GM21529 (cell line): ENCODE results near the gene ENTPD2.
"Not testable (repeated sequence)": the region's sequence is repeated elsewhere in the genome, so short reads cannot be mapped to it uniquely, and the experiment has no call there.

Source experiments
- ATAC-seq: cut with Tn5 transposase; IDR thresholded peaks from one replicate; pipeline ENCODE4 v1.9.1; 2021; ENCODE audit not compliant: unreplicated experiment

The ENTPD2 gene

DNA sequence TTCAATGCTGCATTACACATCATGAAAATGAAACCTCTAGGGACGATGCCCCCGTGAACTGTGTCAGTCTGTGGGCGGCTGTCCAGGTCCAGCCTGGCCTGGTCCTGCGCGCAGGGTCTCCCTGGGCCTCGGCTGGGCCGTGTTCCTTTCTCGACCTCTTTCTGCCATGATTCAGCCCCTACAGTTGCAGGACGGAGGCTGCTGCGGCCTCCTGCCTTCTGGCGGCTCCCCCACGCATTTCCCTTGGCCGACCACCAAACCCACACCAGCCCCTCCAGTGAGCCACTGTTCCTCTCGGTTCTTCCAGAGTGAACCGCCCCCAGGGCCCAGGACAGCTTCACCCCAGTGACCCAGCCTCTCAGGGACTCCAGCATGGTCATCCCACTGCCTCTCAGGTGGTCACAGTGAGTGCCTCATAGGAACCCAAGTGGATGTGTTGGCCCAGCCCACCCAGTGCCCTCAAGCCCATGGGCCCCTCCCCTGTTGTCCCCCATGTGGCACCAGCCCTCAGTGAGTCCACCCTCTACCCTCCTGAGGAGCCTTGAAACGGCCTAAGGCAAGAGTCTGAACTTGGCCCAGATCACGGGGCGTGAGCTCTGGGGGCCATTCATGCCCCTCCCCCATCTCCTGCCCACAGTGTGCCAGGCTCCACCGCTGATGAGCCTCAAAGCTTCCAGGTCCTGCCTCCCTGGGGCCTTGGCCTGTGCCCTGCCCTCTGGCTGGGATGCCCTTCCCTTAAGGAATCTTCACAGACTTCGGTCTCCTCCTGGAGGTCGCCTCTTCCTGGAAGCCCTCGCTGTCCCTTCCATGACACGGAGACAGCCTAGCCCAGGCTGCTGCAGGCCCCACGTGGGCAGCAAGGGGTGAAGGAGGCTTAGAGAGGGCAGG, 47.5 kb downstream of the ENTPD2 start:
- ATAC-seq: no peak

DNA sequence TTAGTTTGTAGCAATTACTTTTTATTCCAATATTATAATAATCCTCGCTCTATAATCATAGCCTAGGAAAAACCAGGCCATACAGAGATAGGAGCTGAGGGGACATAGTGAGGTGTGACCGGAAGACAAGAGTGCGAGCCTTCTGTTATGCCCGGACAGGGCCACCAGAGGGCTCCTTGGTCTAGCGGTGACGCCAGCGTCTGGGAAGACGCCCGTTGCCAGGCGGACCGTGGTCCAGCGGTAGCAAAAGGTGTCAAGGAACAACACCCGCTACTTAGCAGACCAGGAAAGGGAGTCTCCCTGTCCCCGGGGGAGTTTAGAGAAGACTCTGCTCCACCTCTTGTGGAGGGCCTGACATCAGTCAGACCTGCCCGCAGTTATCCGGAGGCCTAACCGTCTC, 49.6 kb downstream of the ENTPD2 start:
- not testable (repeated sequence) for ATAC-seq

DNA sequence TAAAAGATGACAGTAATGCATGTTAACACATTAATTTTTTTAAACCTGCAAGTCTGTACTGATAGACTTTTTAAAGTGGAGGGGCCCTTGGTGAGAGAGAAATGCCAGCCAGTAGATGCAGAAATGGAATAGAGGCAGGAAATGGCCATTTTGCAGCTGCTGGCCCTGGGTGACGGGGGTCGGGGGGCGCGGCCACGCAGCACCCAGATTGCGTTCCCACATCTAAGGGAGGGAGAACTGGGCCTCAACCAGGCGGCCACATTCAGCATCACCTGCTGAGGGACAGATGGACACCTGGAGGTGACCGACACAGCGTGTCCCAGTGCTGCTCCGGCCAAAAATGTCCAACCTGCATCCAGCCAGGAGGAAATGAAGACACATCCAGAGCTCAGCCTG, 51.2 kb downstream of the ENTPD2 start:
- no peak for ATAC-seq

DNA sequence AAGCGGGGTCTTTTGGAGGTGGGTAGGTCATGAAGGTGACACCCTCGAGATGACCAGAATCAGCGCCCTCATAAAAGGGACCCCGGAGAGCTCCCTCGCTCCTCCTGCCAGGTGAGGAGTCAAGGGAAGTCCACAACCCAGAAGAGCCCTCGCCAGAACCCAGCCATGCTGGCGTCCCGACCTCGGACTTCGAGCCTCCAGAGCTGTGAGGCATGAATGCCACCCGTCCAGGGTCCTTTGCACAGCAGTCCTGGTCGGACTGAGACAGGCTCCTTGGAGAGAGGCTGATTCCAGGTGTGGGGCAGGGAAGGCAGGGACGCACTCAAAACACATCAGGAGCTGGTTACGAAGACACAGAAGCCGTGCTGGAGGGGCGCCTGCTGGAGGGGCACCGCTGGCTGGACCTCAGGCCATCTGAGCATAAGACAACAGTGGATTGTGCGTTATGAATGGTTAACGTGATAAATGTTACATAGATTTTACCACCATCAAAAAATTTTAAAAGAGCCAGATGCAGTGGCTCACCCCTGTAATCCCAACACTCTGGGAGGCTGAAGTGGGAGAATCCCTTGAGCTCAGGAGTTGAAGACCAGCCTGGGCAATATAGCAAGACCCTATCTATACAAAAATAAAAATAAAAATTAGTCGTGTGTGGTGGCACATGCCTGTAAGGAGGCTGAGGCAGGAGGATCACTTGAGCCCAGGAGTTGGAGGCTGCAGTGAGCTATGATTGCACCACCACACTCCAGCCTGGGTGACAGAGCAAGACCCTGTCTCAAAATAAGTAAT, 51.8 kb downstream of the ENTPD2 start:
- ATAC-seq: no peak

DNA sequence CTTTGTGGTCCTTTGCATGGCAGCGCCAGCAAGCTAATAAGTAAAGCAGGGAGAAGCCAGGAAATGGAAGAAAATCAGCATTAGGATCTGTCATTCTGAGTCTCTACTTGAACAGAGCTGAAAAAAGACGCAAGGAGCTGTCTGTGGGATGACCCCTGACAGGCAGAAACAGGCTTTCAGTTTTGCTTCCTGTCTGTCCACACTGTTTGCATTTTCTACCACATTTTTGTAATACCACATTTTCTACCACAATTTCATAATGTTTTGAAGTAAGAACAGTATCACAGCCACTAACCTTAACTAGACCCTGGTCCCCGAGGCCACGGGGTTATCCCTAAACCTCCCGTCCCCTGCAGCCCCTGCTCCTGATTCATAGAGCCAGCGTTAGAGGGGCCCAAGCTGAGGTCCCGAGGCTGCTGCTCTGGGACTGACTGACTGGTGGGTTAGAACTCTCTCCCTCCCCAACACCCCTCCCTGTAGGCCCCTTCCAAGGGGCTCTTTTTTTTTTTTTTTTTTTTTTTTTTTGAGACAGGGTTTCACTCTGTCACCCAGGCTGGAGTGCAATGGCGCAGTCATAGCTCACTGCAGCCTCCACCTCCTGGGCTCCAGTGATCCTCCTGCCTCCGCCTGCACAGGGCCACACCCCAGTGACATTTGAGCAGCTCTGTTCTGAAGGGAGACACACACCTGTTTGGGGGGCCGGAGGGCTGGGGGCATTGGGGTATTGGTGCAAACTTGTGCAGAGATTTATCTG, 53.5 kb downstream of the ENTPD2 start:
- peak; percentile 76 for ATAC-seq
